Activated CD8-positive, alpha-beta memory T cell treated with anti-CD3 and anti-CD28 coated beads, Interleukin-2, amount 50 U/mL, for 1 hour (primary cell): ENCODE data around the gene C16orf92.

Experiments used
- DNase-seq: peaks from one replicate; pipeline ENCODE4 v3.0.0-alpha.2; 2020; ENCODE audit errors: extremely low read depth

C16orf92 gene

DNA sequence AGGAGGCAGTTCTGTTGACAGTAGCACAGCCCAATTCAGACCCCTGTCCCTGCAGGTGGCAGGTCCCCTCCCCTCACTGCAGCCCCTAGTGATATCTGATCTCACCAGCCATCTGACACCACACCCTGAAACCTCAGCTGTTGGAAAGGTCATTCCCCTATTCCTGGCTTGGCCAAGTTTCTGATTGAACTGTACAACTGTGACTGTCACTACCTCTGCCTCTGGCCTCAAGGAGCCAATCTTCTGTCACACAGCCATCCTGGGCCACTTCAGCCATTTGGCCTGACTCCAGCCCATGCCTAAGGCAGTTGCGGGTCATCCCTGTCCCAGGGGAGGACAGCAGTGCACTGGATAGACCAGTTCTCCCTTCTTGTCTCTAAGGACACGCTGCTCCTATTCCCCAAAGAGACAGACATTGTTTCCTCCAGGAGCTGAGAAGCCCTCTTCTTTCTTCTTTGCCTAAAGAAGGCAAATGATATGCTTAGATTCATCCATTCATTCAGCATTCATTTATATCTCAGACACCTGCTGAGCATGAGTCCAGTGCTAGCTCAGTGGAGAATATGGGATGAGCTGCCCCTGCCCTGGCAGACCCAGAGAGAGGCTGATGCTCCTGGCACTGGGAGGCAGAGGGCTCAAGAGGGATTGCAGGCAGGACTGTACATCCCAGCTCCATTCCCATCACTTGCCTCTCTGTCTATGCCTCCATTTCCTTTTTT lies 38.0 kb downstream of the C16orf92 start:
- no peak for DNase-seq

DNA sequence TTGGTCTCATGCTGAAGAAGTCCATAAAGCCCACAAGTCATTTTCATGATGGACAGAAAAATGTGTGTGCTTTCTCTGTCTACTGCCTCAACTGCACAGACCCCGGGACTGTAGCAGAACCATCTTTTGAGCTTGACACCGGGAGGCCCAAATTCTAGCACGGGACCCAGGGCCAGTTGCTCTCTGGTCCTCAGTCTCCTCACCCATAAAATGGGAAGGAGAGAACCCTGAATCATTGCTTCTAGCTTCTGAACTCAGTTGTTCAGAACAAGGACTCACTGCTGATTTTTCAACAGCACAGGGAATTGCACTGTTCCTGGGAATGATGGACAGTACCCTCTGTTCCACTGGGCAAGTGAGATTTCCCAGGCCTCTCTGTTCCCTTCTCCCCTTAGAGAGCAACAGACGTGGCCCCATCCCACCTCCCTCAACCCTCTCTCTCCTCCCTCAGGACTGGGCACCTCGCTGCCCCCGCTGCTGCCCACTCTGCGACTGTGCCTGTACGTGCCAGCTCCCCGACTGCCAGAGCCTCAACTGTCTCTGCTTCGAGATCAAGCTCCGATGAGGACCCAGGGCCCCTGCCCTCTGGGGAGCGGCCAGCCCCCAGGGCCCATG lies 40.4 kb downstream of the C16orf92 start:
- DNase-seq: no peak

DNA sequence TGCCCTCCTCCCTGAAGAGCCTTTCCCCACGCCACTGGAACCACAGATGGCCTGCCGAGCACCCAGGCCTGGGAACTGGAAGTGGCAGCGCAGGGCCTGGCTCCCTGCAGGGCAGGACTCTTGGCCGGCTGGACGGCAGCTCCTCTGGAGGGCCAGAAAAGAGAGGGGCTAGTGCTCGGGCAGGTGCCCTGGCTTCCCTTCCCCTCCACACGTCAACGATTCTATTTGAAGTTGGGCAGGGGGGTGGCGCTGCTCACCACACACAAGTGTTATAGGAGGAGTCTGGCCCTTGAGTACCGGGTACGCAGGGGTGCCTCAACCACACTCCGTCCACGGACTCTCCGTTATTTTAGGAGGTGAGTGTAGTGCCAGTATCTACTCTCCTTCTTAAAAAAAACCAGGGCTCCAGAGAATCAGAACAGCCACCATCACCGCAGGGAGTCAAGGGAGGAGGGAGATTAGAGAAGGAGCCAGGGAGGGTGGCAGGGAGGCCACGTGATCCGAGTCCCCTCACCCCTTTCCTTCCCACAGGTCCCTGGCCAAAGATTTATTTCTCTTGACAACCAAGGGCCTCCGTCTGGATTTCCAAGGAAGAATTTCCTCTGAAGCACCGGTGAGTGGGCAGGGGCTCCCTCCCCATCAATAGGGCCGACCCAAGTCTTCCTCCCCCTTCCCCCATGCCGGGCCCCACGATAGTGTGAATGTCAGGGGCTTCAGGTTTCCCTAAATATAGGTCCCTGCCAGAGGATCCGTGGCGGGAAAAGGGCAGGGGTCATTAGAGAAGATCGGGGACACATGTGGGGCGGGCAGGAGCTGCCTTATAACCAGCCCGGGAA lies 41.1 kb downstream of the C16orf92 start:
- DNase-seq: no peak

DNA sequence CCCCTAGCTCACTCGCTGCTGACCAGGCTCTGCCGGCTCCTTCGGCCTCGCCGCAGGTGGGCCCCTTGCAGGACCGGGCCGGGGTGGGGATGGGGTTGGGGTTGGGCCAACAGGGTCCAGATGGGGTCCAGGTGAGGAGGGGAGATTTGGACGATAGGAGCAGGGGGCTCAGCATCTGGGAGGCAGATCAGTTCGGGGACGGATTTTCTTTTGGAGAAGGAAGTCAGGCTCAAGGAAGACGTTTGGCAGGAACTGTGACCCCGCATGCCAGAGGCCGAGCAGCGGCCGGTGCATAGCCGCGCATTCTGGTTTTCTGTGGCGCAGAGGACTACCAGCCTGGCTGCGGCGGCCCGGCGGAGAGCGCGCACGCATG lies 41.7 kb downstream of the C16orf92 start:
- no peak for DNase-seq

DNA sequence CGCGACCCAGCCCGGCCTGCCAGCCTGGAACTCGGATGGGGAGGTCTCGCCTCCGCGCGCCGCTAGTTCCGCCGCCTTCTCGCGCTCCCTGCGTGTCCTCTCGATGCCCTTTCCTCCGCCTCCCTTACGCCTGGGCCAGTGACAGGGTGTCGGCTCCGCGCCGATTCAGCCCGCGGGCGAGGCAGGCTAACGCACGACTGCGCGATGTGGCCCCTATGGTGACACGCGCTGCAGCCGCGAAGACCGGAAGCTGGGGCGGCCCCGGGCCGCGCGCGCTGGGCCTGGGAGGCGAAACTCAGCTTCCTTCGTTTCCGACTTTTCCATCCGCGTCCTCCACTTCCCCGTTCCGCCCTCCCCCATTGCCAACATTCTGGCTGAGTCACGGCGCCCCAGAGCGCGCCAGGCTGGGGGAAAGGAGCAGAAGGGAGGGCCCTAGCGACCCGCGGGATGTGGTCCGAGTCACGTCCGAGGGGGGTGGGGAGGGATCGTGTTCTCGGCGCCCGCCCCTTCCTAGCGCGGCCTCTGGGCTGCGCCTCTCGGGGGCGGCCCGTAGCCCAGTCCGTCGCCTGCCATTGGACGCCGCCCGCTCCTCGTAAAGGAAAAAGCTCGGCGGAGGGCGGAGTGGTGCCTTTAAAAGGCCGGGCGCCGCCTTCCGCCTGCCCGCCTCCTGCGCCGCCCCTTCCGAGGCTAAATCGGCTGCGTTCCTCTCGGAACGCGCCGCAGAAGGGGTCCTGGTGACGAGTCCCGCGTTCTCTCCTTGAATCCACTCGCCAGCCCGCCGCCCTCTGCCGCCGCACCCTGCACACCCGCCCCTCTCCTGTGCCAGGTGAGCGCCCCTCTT lies 42.3 kb downstream of the C16orf92 start, which contains the start of gene ALDOA:
ALDOA (plus strand) TSS at position 659 of the 841 bp plus-strand sequence. CDS start 1,138 bp downstream, outside the sequence.
- peak; percentile 86 for DNase-seq

DNA sequence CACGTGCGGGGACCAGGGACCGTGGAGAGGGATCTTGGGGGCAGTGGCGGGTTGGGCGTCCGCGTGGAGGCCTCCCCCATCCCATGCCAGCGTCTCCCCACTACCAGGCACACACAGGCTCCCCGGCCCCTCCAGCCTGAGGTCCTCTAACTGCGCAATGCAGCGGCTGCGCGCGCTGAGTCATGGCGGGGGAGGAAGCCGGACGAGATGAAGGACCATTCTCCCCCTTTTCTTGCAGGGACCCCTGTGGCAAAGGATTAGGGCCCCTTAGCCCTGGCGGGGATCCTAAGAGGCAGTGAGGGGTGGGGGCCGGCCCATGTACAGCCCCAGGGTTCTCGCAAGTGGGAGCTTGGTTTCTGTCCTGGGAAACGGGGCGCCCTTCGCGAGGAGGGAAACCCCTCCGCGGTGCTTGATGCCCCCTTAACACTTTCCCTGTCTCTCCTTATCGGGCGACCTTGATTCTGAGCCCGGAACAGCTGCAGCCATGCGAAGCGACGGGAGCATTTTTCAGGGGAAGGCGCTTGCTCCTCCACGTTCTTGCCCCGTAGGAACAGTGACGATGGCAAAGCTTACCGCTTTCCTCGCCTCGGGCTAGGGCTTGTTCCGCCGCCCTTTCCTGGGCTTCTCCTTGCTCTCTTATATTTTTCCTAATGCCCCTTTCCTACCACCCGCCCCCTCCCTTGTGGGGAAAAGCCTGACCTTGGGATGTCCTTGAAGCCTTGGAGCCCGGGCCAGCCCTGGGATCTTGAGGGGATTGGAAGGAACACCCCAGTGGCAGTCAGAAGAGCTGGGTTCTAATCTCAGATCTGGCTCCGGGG lies 43.2 kb downstream of the C16orf92 start:
- no peak for DNase-seq

DNA sequence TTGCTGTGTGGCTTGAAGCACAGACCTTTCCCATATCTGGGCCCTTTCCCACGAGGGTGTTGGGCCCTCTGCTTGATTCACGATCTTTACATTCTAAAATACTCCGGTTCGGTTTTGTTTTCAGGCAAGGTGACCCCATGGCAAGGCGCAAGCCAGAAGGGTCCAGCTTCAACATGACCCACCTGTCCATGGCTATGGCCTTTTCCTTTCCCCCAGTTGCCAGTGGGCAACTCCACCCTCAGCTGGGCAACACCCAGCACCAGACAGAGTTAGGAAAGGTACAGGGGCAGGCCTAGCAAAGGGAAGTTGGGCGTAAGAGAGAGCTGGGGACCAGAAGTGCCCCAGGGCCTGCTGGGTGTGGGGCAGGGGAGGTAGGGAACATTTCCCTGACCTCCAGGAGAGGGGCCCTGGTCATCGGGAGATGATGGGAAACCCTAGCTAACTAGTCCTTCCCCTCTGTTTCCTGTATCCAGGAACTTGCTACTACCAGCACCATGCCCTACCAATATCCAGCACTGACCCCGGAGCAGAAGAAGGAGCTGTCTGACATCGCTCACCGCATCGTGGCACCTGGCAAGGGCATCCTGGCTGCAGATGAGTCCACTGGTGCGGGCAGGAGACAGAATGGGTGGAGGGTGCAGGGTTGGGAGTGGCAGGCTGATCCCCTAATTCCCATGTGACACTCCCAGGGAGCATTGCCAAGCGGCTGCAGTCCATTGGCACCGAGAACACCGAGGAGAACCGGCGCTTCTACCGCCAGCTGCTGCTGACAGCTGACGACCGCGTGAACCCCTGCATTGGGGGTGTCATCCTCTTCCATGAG lies 44.0 kb downstream of the C16orf92 start:
- DNase-seq: no peak

DNA sequence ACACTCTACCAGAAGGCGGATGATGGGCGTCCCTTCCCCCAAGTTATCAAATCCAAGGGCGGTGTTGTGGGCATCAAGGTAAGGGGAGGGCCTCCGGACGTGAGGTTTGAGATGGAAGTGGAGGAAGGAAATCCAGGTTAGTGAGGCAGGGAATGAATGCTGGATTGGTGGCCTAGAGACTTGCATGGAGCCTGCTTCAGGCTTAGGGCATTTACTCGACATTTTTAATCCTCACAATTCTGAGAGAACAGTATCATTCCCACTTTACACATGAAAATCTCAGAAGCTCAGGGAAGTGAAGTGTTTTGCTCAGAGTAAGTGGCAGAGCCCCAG lies 44.6 kb downstream of the C16orf92 start:
- no peak for DNase-seq

DNA sequence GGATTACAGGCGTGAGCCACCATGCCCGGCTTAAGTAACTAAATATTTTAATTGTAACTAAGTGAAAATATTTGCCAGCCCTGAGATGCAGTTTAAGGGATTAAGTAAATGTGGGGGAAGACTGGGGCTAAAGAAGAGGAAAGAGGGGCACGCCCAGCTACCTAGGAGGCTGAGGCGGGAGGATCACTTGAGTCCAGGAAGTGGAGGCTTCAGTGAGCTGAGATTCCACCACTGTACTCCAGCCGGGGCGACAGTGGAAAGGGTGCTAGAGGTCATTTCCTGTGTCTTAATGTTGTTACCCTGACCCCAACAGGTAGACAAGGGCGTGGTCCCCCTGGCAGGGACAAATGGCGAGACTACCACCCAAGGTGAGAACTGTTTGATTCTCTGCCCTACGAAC lies 45.3 kb downstream of the C16orf92 start:
- DNase-seq: no peak

DNA sequence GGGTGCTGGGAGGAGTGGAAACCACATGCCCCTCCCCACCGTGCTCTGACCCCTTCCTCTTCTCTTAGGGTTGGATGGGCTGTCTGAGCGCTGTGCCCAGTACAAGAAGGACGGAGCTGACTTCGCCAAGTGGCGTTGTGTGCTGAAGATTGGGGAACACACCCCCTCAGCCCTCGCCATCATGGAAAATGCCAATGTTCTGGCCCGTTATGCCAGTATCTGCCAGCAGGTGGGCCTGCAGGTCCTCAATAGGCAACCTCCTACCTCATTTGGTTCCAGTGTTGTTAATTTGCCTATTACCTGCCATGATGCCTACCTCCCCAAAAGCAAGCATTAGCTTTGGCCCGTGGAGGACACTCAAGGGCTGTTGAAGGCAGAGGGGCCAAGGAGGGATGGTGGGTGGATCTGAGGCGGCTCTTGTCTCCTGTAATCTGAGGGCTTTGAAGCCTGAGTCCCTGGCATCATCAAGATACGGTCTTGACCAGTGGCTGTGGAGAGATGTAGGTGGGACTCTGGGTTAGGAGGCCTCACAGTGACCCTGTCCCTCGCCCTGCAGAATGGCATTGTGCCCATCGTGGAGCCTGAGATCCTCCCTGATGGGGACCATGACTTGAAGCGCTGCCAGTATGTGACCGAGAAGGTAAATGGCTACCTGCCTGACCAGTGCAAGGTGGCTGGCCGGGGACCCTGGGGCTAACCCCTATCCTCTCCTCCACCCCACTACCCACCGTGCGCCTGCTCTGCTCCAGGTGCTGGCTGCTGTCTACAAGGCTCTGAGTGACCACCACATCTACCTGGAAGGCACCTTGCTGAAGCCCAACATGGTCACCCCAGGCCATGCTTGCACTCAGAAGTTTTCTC lies 46.0 kb downstream of the C16orf92 start:
- DNase-seq: no peak

DNA sequence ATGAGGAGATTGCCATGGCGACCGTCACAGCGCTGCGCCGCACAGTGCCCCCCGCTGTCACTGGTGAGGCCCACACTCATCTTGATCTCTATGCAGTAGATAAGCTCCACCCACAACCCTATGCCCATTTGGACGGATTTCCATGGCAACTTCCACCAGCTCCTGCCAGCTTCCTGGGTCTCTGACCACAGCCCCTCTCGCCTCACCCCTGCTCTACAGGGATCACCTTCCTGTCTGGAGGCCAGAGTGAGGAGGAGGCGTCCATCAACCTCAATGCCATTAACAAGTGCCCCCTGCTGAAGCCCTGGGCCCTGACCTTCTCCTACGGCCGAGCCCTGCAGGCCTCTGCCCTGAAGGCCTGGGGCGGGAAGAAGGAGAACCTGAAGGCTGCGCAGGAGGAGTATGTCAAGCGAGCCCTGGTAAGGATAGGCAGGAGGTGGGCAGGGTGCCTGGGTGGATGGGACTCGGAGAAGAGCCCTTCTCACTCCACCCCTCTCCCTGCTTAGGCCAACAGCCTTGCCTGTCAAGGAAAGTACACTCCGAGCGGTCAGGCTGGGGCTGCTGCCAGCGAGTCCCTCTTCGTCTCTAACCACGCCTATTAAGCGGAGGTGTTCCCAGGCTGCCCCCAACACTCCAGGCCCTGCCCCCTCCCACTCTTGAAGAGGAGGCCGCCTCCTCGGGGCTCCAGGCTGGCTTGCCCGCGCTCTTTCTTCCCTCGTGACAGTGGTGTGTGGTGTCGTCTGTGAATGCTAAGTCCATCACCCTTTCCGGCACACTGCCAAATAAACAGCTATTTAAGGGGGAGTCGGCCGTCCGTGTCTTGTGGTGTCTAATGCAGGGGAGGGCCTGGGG lies 46.8 kb downstream of the C16orf92 start:
- DNase-seq: no peak

DNA sequence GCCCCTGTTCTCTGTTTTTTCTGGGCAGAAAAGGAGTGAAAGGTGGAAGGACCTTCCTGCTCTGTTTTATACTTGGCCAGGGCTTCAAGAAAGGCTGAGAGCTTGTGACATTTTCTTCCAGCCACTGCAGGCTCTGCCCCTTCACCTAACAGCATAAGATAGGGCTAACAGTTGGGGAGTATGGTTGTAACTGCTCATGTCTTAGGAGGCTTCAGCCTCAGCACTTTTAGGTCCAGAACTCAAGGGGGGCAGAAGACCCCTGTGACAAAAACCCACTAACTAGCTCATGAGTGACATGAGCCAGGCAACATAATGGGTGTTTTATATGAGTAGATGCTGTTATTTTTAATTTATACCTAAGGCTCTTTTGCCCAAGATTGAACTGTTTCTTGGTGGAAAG lies 47.5 kb downstream of the C16orf92 start:
- no peak for DNase-seq
